Measurements from ENCODE around the gene SCTR.

SCTR gene

GRCh38 chr2:119455066-119455718, 69.1 kb downstream of the SCTR start:
- no peak overlapping the region for H3K4me3 ChIP-seq (ENCODE audit: low read depth, low read length)
- no peak for DNase-seq (ENCODE audit: low read depth, low spot score)
- in situ Hi-C loops (cut with HindIII; ENCODE audit: low sequenced_read_pairs) = no loop called here
- no peak for TF ChIP-seq CTCF (IDR thresholded peaks at IDR 0.05; ENCODE audit: low read depth, low read length)

GRCh38 chr2:119453972-119454593, 70.2 kb downstream of the SCTR start:
- DNase-seq (ENCODE audit: low read depth, low spot score) = no peak
- TF ChIP-seq CTCF (IDR thresholded peaks at IDR 0.05; ENCODE audit: low read depth, low read length) = no peak
- no peak overlapping the region for H3K4me3 ChIP-seq (ENCODE audit: low read depth, low read length)
- in situ Hi-C loops (cut with HindIII; ENCODE audit: low sequenced_read_pairs) = no loop called here

GRCh38 chr2:119451336-119452050, 72.8 kb downstream of the SCTR start:
- DNase-seq (ENCODE audit: low read depth, low spot score) = no peak
- in situ Hi-C loops (cut with HindIII; ENCODE audit: low sequenced_read_pairs) = no loop called here
- no peak overlapping the region for H3K4me3 ChIP-seq (ENCODE audit: low read depth, low read length)
- TF ChIP-seq CTCF (IDR thresholded peaks at IDR 0.05; ENCODE audit: low read depth, low read length) = no peak

GRCh38 chr2:119449521-119449920, 74.8 kb downstream of the SCTR start:
- in situ Hi-C loops (cut with HindIII; ENCODE audit: low sequenced_read_pairs) = no loop called here
- no peak for DNase-seq (ENCODE audit: low read depth, low spot score)
- no peak overlapping the region for H3K4me3 ChIP-seq (ENCODE audit: low read depth, low read length)
- no peak for TF ChIP-seq CTCF (IDR thresholded peaks at IDR 0.05; ENCODE audit: low read depth, low read length)

GRCh38 chr2:119448427-119449141, 75.7 kb downstream of the SCTR start:
- DNase-seq (ENCODE audit: low read depth, low spot score) = no peak
- no peak overlapping the region for H3K4me3 ChIP-seq (ENCODE audit: low read depth, low read length)
- no peak for TF ChIP-seq CTCF (IDR thresholded peaks at IDR 0.05; ENCODE audit: low read depth, low read length)
- in situ Hi-C loops (cut with HindIII; ENCODE audit: low sequenced_read_pairs) = no loop called here

- no peak for TF ChIP-seq CTCF (IDR thresholded peaks at IDR 0.05; ENCODE audit: low read depth, low read length)
- in situ Hi-C loops (cut with HindIII; ENCODE audit: low sequenced_read_pairs) = no loop called here
- DNase-seq (ENCODE audit: low read depth, low spot score) = no peak
- H3K4me3 ChIP-seq (ENCODE audit: low read depth, low read length) = no peak overlapping the region
Observed at GRCh38 chr2:119446037-119446436, 78.2 kb downstream of the SCTR start.
